ENCODE measurements around the gene TTC9.

GRCh38 chr14:70700955-70701585, 59.4 kb downstream of the TTC9 start:
- TF ChIP-seq CTCF (IDR thresholded peaks at IDR 0.05) (no peak), POLR2A (IDR thresholded peaks at IDR 0.05) (no peak)

All from esophagus squamous epithelium (tissue), 4 donors.